GM12878 (cell line): ENCODE results near the gene ANKRD44. TPM values are rescaled to one million over a fixed set of nuclear protein-coding genes. Genes with fewer than 3 reads are reported as not detected.

Experiments
- ATAC-seq: fragments of 200-7000 bp; cut with Tn5 transposase; 3 replicates; pipeline ENCODE4 v1.9.1; 2020; ENCODE audit warnings: mild to moderate bottlenecking, moderate library complexity
- BruUV-seq: library from RNA; stranded (reverse); fragments of 400-500 nt; replicated peaks from 2 replicates; lab custom pipeline; 2021; lab: Mats Ljungman, UMichigan
- CTCF ChIA-PET: fragments of 300-600 bp; sonication (Branson Sonifier 250); formaldehyde crosslinking; extraction: SDS; loops from one replicate; lab custom pipeline; 2021; ENCODE audit warnings: inconsistent platforms; lab: Yijun Ruan, JAX
- POLR2A ChIA-PET: fragments of 350-600 bp; formaldehyde crosslinking; extraction: SDS; loops from one replicate; lab custom pipeline; 2021; ENCODE audit warnings: inconsistent platforms; lab: Charles Lee
- RAD21 ChIA-PET: fragments of 300-600 bp; sonication (Branson Sonifier 250); formaldehyde crosslinking; loops from one replicate; lab custom pipeline; 2023; ENCODE audit warnings: antibody characterized with exemption; ENCODE audit not compliant: unreplicated experiment; lab: Charles Lee
- SMC1A ChIA-PET: fragments of 300-600 bp; sonication (Branson Sonifier 250); formaldehyde crosslinking; loops from one replicate; lab custom pipeline; 2023; ENCODE audit not compliant: unreplicated experiment, uncharacterized antibody; lab: Charles Lee
- DNase-seq: peaks from one replicate; pipeline ENCODE4 v3.0.0-alpha.2; 2011; ENCODE audit warnings: low read depth, low spot score
- FAIRE-seq: peaks from 3 replicates; lab custom pipeline; 2011; peaks lifted over from hg19 to GRCh38; lab: Jason Lieb, UNC
- H2AFZ ChIP-seq: 2 replicates; pipeline ENCODE4 v1.6.0; 2011; ENCODE audit warnings: low read depth, low read length, control low read depth; ENCODE audit not compliant: control insufficient read depth
- H3K27ac ChIP-seq: 2 replicates; pipeline ENCODE4 v1.5.1; 2011; ENCODE audit warnings: control low read depth; ENCODE audit not compliant: control insufficient read depth, insufficient read depth
- H3K27me3 ChIP-seq, 2 experiments: replicated peaks in 1 of 2; 2 replicates each; pipeline versions ENCODE4 v1.6.0 to v1.6.1; 2011; ENCODE audit warnings: low read length in 1 of 2; ENCODE audit not compliant: control insufficient read depth in 2 of 2, insufficient read depth in 2 of 2
- H3K36me3 ChIP-seq, 2 experiments: 2 replicates each; pipeline ENCODE4 v1.5.1; 2011; ENCODE audit warnings: low read length in 1 of 2; ENCODE audit not compliant: control insufficient read depth in 2 of 2, insufficient read depth in 2 of 2
- H3K4me1 ChIP-seq: 2 replicates; pipeline ENCODE4 v1.6.1; 2011; ENCODE audit warnings: mild to moderate bottlenecking, low read length, moderate library complexity, mixed read lengths; ENCODE audit not compliant: control insufficient read depth, insufficient read depth
- H3K4me2 ChIP-seq: 2 replicates; pipeline ENCODE4 v1.6.0; 2011; ENCODE audit warnings: control low read depth; ENCODE audit not compliant: control insufficient read depth, insufficient read depth
- H3K4me3 ChIP-seq: fragments of 200-600 bp; sonication (generic); 2 replicates; pipeline ENCODE4 v1.5.1; 2016
- H3K79me2 ChIP-seq: 2 replicates; pipeline ENCODE4 v1.6.0; 2011; ENCODE audit warnings: low read length; ENCODE audit not compliant: control insufficient read depth, insufficient read depth
- H3K9ac ChIP-seq: 2 replicates; pipeline ENCODE4 v1.8.0; 2011; ENCODE audit warnings: low read length, control low read depth, mixed read lengths; ENCODE audit not compliant: control insufficient read depth, insufficient read depth
- H3K9me3 ChIP-seq: replicated peaks from 3 replicates; pipeline ENCODE4 v1.5.1; 2011; ENCODE audit warnings: mild to moderate bottlenecking, low read length; ENCODE audit not compliant: control insufficient read depth, insufficient read depth
- H4K20me1 ChIP-seq: 2 replicates; pipeline ENCODE4 v1.6.0; 2011; ENCODE audit not compliant: control insufficient read depth, insufficient read depth
- ATF2 ChIP-seq: IDR thresholded peaks from 2 replicates; pipeline ENCODE4 v1.6.1; 2012; ENCODE audit warnings: low read length, inconsistent platforms
- ATF7 ChIP-seq: fragments of 450-650 bp; IDR thresholded peaks from 2 replicates; pipeline ENCODE4 v1.6.1; 2016; ENCODE audit warnings: low read depth, mild to moderate bottlenecking
- HDGF ChIP-seq: fragments of 450-650 bp; IDR thresholded peaks from 2 replicates; pipeline ENCODE4 v1.6.1; 2016; ENCODE audit warnings: antibody characterized with exemption
- IKZF2 ChIP-seq, 2 experiments: fragments of 450-650 bp; IDR thresholded peaks; 2 replicates each; pipeline ENCODE4 v1.6.1; 2017; ENCODE audit warnings: mild to moderate bottlenecking in 2 of 2, moderate library complexity in 2 of 2
- IRF5 ChIP-seq: fragments of 450-650 bp; IDR thresholded peaks from 2 replicates; pipeline ENCODE4 v1.6.1; 2017; ENCODE audit warnings: borderline replicate concordance
- NR2C2 ChIP-seq: IDR thresholded peaks from 2 replicates; pipeline ENCODE4 v1.6.1; 2011; ENCODE audit warnings: borderline replicate concordance, low read depth; ENCODE audit not compliant: control insufficient read depth, insufficient read length
- PAX8 ChIP-seq: fragments of 450-650 bp; IDR thresholded peaks from 2 replicates; pipeline ENCODE4 v1.6.1; 2017; ENCODE audit warnings: mild to moderate bottlenecking, moderate library complexity
- POLR2AphosphoS5 ChIP-seq: IDR thresholded peaks from 2 replicates; pipeline ENCODE4 v1.6.1; 2011; ENCODE audit warnings: mild to moderate bottlenecking, low read length, inconsistent platforms
- RUNX3 ChIP-seq: IDR thresholded peaks from 2 replicates; pipeline ENCODE4 v1.6.1; 2012; ENCODE audit warnings: low read length, inconsistent platforms
- SRF ChIP-seq, 2 experiments: IDR thresholded peaks; 2 replicates each; pipeline ENCODE4 v1.6.1; 2011; ENCODE audit warnings: low read depth in 2 of 2, low read length in 2 of 2, mild to moderate bottlenecking in 1 of 2, moderate library complexity in 1 of 2
- SUPT20H ChIP-seq: IDR thresholded peaks from 2 replicates; pipeline ENCODE4 v1.6.1; 2011; ENCODE audit warnings: low read depth, mild to moderate bottlenecking, low read length, moderate library complexity, borderline replicate concordance; ENCODE audit not compliant: control insufficient read depth
- YY1 ChIP-seq: IDR thresholded peaks from 2 replicates; pipeline ENCODE4 v1.6.1; 2011; ENCODE audit warnings: low read depth, mild to moderate bottlenecking, low read length
- ZBTB11 ChIP-seq: fragments of 450-650 bp; formaldehyde crosslinking; IDR thresholded peaks from 2 replicates; pipeline ENCODE4 v1.5.0; 2022; ENCODE audit warnings: mild to moderate bottlenecking, missing genetic modification characterization
- whole genome bisulfite sequencing: methylation state at CpG from one replicate; pipeline ENCODE4 v1.1.6; 2016; ENCODE audit warnings: low lambda C conversion rate; ENCODE audit not compliant: insufficient replicate concordance, insufficient coverage; ENCODE audit errors: missing lambda C conversion rate; 5-methylcytosine and 5-hydroxymethylcytosine counted together
- in situ Hi-C: fragments of 300-500 bp; cut with MboI; formaldehyde crosslinking; loops from 9 replicates; pipeline ENCODE4 v1.14.3; 2018; ENCODE audit warnings: mixed read lengths
- intact Hi-C: fragments of 100-400 bp; cut with micrococcal nuclease; formaldehyde crosslinking; loops from one replicate; pipeline ENCODE4 v1.14.2; 2022; ENCODE audit not compliant: unreplicated experiment
- polyA plus RNA-seq, 11 experiments: library from polyadenylated mRNA; depleted of rRNA in 4 of 11; unstranded in 6 of 11; stranded (reverse) in 5 of 11; fragments of >200 nt; fragmentation: Nextera tagmentation in 4 of 11; fragmentation: Illumina TruSeq in 1 of 11; extraction: Ambion mirVana in 4 of 11; extraction: Trizol in 1 of 11; gene quantifications; 1 replicate in 1 of 11; 2 replicates in 10 of 11; pipeline versions ENCODE4 v1.2.1 to v1.2.3, GENCODE V29; 2011 to 2016; ENCODE audit warnings: inconsistent platforms in 2 of 11, missing spikeins in 2 of 11, low read depth in 1 of 11
- total RNA-seq, 4 experiments: library from RNA; depleted of rRNA in 3 of 4; stranded (reverse); fragments of >200 nt in 3 of 4; fragmentation: Illumina TruSeq in 1 of 4; extraction: Trizol in 1 of 4; gene quantifications; 2 replicates each; pipeline versions ENCODE4 v1.2.1 to v1.2.3, GENCODE V29; 2013 to 2021

Gene ANKRD44
- total and polyA plus RNA-seq, 10 of the 15 experiments (the other 5 are each of a cell fraction or from before 2014, with no cell fraction given), result 19.1 to 99.1 (median 59.6) TPM

GRCh38 chr2:197357986-197358385 is 47.4 kb upstream of the ANKRD44 start:
- in situ Hi-C loops, result no loop called here

More at GRCh38 chr2:197357986-197358385, 47.4 kb upstream of the ANKRD44 start:
- RAD21 ChIA-PET, result no interaction called here
- SMC1A ChIA-PET, result interaction anchor here (0.8 to 2.3 kb wide), 6 partner anchors 10 to 245 kb away, joined by 3 to 14 read pairs (median 4); no protein-coding TSS in a partner anchor
- 25% methylated on average over 1 of the region's 1 CpG for WGBS
- Histone ChIP-seq H3K27ac (no peak overlapping the region), H3K27me3 (no peaks in the 10 kb centered on the region), H3K4me1 (no peaks in the 10 kb centered on the region), H4K20me1 (no peaks in the 10 kb centered on the region), H3K79me2 (no peaks in the 10 kb centered on the region), H3K4me3 (no peak overlapping the region), H3K36me3 (no peaks in the 10 kb centered on the region; a peak in 1 of 4 replicates), H3K4me2 (no peak overlapping the region), H3K9me3 (no peaks in the 10 kb centered on the region; the same call in 2 of the 3 replicates), H3K9ac (no peak overlapping the region)
- POLR2A ChIA-PET, result interaction anchor here (0.7 to 1.3 kb wide), 2 partner anchors 30 to 167 kb away, joined by 3 to 4 read pairs; no protein-coding TSS in a partner anchor
- FAIRE-seq, result no peak
- BruUV-seq, result no TSS peak
- DNase-seq, result no peak
- ATAC-seq, result no peak
- intact Hi-C loops, result no loop called here
- CTCF ChIA-PET, result interaction anchor here (0.8 to 1.6 kb wide), 7 partner anchors 17 to 245 kb away, joined by 3 to 7 read pairs (median 4); no protein-coding TSS in a partner anchor
- TF ChIP-seq ATF7 (no peak), IKZF2 (IDR thresholded peaks at IDR 0.05) (no peak), SRF (IDR thresholded peaks at IDR 0.05; ENCODE audit: low read depth in 2 of 2, low read length in 2 of 2) (no peak), PAX8 (no peak), SUPT20H (no peak), ATF2 (no peak), NR2C2 (no peak), HDGF (no peak), YY1 (no peak), ZBTB11 (CRISPR knock-in tag) (no peak), RUNX3 (no peak), IRF5 (no peak), POLR2AphosphoS5 (no peak)
- TF ChIP-seq, all 136 proteins: peak for 0
- H2AFZ ChIP-seq, result no peak overlapping the region
